ENCODE data around the gene FDXR.
A peak's percentile ranks its signal among the peaks of the same experiment; 100 is the strongest.

The FDXR gene

DNA sequence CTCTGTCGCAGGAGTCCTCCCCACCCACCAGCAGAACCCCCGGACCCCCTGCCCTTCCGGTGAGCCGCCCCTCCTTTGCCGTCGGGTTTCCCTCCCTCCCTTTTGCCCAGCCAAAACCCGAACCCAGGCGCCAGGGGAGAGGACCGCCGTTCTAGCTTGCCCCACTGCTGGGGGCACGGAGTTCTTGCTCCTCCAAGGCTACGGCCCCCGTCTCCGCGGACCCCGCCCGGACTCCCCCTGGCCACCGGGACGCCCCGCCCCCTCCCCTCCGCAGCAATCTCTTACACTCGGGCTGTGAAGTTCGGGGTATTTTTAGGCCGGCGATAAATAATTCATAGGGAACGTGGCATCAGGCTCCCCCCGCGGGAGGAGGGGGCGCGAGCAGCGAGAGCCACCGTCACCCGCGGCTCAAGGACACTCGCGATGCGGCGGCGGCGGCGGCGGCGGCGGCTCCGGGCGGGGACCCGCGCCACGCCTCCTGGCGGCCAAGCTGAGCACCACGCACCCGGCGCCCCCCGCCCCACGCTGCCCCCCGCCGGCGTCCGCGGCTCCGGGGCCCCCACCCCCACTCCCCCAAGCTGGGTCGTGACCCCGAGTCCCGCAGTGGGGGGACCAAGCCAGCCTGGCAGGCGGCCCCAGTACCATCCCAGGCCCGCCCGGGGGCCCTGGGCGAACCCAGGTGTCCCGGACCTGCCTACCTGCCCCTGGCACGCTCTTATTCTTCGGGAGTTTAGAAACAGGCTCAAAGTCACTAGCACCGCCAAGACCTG is 13.2 kb downstream of the FDXR start, which contains the start of gene GRIN2C:
Gene GRIN2C (minus strand): TSS at position 427 of the 770 bp plus-strand sequence. CDS start 4,793 bp downstream, outside the sequence.
- H3K27me3 ChIP-seq (ENCODE audit: control insufficient read depth in 5 of 5, insufficient read depth in 4 of 5, low read length in 5 of 5), result peaks cover 33 to 58% (median 49%) of the 10 kb centered on the region in 5 donors

DNA sequence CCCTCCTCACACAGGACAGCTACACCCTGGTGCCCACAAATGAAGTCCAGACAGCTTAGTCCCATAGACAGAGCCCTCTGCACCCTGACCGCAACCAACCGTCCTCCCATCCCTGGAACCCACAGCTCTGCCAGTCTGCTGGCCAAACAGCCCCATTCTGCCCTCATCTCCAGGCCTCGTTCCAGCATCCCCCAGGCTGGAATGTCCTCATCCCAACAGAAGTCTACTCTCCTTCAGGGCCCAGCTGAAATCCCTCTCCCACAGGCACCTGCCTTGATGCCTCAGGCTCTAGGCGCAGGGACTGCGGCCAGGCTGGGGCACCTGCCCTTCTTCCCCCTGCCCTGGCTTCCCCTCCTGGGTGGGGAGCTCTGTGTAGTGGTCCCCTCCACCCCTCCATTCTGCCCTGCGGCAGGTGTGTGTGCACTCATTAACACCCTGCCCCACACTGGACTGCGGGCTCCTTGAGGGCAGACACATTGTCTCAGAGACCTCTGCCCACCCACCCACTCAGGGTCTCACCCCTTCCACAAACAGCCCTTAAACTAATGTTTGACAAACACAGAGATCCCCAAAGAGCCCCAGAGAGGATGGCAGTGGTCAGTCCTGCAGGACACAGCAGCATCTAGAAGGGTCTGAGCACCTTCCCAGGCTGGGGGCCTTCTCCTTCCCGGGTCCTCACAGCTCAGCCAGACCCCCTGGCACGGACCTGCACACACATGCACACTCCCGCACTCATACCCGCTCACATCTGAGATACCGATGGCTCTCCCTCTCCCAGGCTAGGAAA is 13.9 kb downstream of the FDXR start:
- Histone ChIP-seq H3K4me3 (ENCODE audit: low read depth in 1 of 5, low read length in 5 of 5) (no peak overlapping the region), H3K27ac (ENCODE audit: low read depth, low read length) (no peak overlapping the region)

More for the DNA sequence above, 13.2 kb downstream of the FDXR start, which contains the start of gene GRIN2C:
- Histone ChIP-seq H3K36me3 (ENCODE audit: control insufficient read depth in 5 of 5, insufficient read depth in 5 of 5, low read length in 5 of 5) (no peaks in the 10 kb centered on the region), H3K4me1 (ENCODE audit: control insufficient read depth in 5 of 5, insufficient read depth in 5 of 5, low read length in 5 of 5) (peaks cover 0 to 23% (median 23%) of the 10 kb centered on the region in 5 donors), H3K27ac (ENCODE audit: low read depth, low read length) (no peak within 1 kb of the TSS), H3K9me3 (ENCODE audit: control insufficient read depth in 5 of 5, low read length in 5 of 5) (no peaks in the 10 kb centered on the region), H3K4me3 (ENCODE audit: low read depth in 1 of 5, low read length in 5 of 5) (peak within 1 kb of the TSS in 3 of 5 donors; percentile 17 to 47 (median 31)), H3K9ac (ENCODE audit: low read length in 5 of 5) (no peak within 1 kb of the TSS)

DNA sequence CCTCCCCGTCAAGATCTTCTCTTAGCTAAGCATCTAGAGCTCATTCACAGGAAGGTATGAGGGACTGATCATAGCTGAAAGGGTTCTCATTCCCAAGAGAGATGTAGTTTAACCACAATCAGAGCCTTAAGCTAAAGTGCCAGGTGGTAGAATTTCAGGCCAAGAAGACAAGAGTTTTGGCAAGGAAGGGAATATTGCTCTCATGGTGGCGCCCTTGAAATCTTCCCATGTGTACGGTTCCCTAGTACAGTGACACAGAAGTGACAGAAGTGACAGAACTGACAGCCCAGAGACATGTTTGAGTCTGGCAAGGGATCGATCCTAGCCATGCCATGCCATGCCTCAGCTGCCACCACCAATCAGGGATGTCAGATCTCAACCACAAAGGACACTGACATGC is 15.6 kb downstream of the FDXR start:
- Histone ChIP-seq H3K27ac (ENCODE audit: low read depth, low read length) (no peak overlapping the region), H3K9me3 (ENCODE audit: control insufficient read depth in 5 of 5, low read length in 5 of 5) (peaks cover 0 to 2% (median 0%) of the 10 kb centered on the region in 5 donors), H3K27me3 (ENCODE audit: control insufficient read depth in 5 of 5, insufficient read depth in 4 of 5, low read length in 5 of 5) (peaks cover 48 to 79% (median 63%) of the 10 kb centered on the region in 5 donors), H3K36me3 (ENCODE audit: control insufficient read depth in 5 of 5, insufficient read depth in 5 of 5, low read length in 5 of 5) (no peaks in the 10 kb centered on the region), H3K9ac (ENCODE audit: low read length in 5 of 5) (no peak overlapping the region), H3K4me3 (ENCODE audit: low read depth in 1 of 5, low read length in 5 of 5) (no peak overlapping the region), H3K4me1 (ENCODE audit: control insufficient read depth in 5 of 5, insufficient read depth in 5 of 5, low read length in 5 of 5) (peaks cover 0 to 25% (median 20%) of the 10 kb centered on the region in 5 donors)

More for the DNA sequence above, 13.9 kb downstream of the FDXR start:
- H3K4me1 ChIP-seq (ENCODE audit: control insufficient read depth in 5 of 5, insufficient read depth in 5 of 5, low read length in 5 of 5), result peaks cover 0 to 23% (median 22%) of the 10 kb centered on the region in 5 donors
- no peaks in the 10 kb centered on the region for H3K36me3 ChIP-seq (ENCODE audit: control insufficient read depth in 5 of 5, insufficient read depth in 5 of 5, low read length in 5 of 5)
- H3K9me3 ChIP-seq (ENCODE audit: control insufficient read depth in 5 of 5, low read length in 5 of 5), result no peaks in the 10 kb centered on the region
- H3K9ac ChIP-seq (ENCODE audit: low read length in 5 of 5), result no peak overlapping the region
- H3K27me3 ChIP-seq (ENCODE audit: control insufficient read depth in 5 of 5, insufficient read depth in 4 of 5, low read length in 5 of 5), result peaks cover 41 to 65% (median 57%) of the 10 kb centered on the region in 5 donors

- Histone ChIP-seq H3K4me3 (ENCODE audit: low read depth in 1 of 5, low read length in 5 of 5) (no peak overlapping the region), H3K27me3 (ENCODE audit: control insufficient read depth in 5 of 5, insufficient read depth in 4 of 5, low read length in 5 of 5) (peaks cover 53 to 83% (median 69%) of the 10 kb centered on the region in 5 donors), H3K9me3 (ENCODE audit: control insufficient read depth in 5 of 5, low read length in 5 of 5) (peaks cover 0 to 4% (median 0%) of the 10 kb centered on the region in 5 donors), H3K36me3 (ENCODE audit: control insufficient read depth in 5 of 5, insufficient read depth in 5 of 5, low read length in 5 of 5) (no peaks in the 10 kb centered on the region), H3K27ac (ENCODE audit: low read depth, low read length) (no peak overlapping the region), H3K9ac (ENCODE audit: low read length in 5 of 5) (no peak overlapping the region), H3K4me1 (ENCODE audit: control insufficient read depth in 5 of 5, insufficient read depth in 5 of 5, low read length in 5 of 5) (peaks cover 0 to 17% (median 12%) of the 10 kb centered on the region in 5 donors)
These were observed 16.7 kb downstream of the FDXR start for GRCh38 chr17:74856112-74856511.

- peaks cover 48 to 85% (median 69%) of the 10 kb centered on the region in 5 donors for H3K27me3 ChIP-seq (ENCODE audit: control insufficient read depth in 5 of 5, insufficient read depth in 4 of 5, low read length in 5 of 5)
- H3K36me3 ChIP-seq (ENCODE audit: control insufficient read depth in 5 of 5, insufficient read depth in 5 of 5, low read length in 5 of 5), result no peaks in the 10 kb centered on the region
- H3K27ac ChIP-seq (ENCODE audit: low read depth, low read length), result no peak overlapping the region
- peaks cover 0 to 10% (median 5%) of the 10 kb centered on the region in 5 donors for H3K4me1 ChIP-seq (ENCODE audit: control insufficient read depth in 5 of 5, insufficient read depth in 5 of 5, low read length in 5 of 5)
- H3K9ac ChIP-seq (ENCODE audit: low read length in 5 of 5), result no peak overlapping the region
- H3K4me3 ChIP-seq (ENCODE audit: low read depth in 1 of 5, low read length in 5 of 5), result no peak overlapping the region
- peaks cover 0 to 4% (median 0%) of the 10 kb centered on the region in 5 donors for H3K9me3 ChIP-seq (ENCODE audit: control insufficient read depth in 5 of 5, low read length in 5 of 5)
These were observed 17.5 kb downstream of the FDXR start for GRCh38 chr17:74855323-74855722.

GRCh38 chr17:74854792-74855191 is 18.0 kb downstream of the FDXR start:
- H3K27me3 ChIP-seq (ENCODE audit: control insufficient read depth in 5 of 5, insufficient read depth in 4 of 5, low read length in 5 of 5), result peaks cover 46 to 86% (median 67%) of the 10 kb centered on the region in 5 donors
- H3K9me3 ChIP-seq (ENCODE audit: control insufficient read depth in 5 of 5, low read length in 5 of 5), result peaks cover 0 to 4% (median 0%) of the 10 kb centered on the region in 5 donors
- H3K9ac ChIP-seq (ENCODE audit: low read length in 5 of 5), result no peak overlapping the region
- peaks cover 0 to 5% (median 0%) of the 10 kb centered on the region in 5 donors for H3K4me1 ChIP-seq (ENCODE audit: control insufficient read depth in 5 of 5, insufficient read depth in 5 of 5, low read length in 5 of 5)
- no peak overlapping the region for H3K27ac ChIP-seq (ENCODE audit: low read depth, low read length)
- H3K4me3 ChIP-seq (ENCODE audit: low read depth in 1 of 5, low read length in 5 of 5), result no peak overlapping the region
- H3K36me3 ChIP-seq (ENCODE audit: control insufficient read depth in 5 of 5, insufficient read depth in 5 of 5, low read length in 5 of 5), result no peaks in the 10 kb centered on the region

DNA sequence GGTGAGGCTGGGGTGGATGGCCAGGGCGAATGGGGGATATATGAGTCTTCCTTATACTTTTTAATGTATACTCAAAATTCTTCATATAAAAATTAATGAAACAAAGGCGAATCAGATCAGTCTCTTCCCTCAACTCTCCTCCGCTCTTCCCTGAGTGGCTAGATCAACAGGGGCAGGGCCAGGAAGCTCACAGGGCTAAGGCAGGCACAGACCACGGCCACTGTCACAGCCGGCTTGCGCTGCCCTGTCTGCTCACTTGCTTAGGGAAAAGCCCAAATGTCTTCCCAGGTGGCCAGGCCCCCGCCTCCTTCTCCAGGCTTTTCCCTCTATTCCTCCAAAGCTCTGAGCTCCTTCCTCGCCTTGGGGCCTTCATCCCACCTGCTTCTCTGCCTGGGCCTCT is 19.1 kb downstream of the FDXR start:
- H3K27ac ChIP-seq (ENCODE audit: low read depth, low read length), result no peak overlapping the region
- peaks cover 0 to 4% (median 0%) of the 10 kb centered on the region in 5 donors for H3K9me3 ChIP-seq (ENCODE audit: control insufficient read depth in 5 of 5, low read length in 5 of 5)
- no peaks in the 10 kb centered on the region for H3K36me3 ChIP-seq (ENCODE audit: control insufficient read depth in 5 of 5, insufficient read depth in 5 of 5, low read length in 5 of 5)
- H3K4me3 ChIP-seq (ENCODE audit: low read depth in 1 of 5, low read length in 5 of 5), result no peak overlapping the region
- H3K9ac ChIP-seq (ENCODE audit: low read length in 5 of 5), result no peak overlapping the region
- peaks cover 38 to 83% (median 62%) of the 10 kb centered on the region in 5 donors for H3K27me3 ChIP-seq (ENCODE audit: control insufficient read depth in 5 of 5, insufficient read depth in 4 of 5, low read length in 5 of 5)
- peaks cover 0 to 5% (median 0%) of the 10 kb centered on the region in 5 donors for H3K4me1 ChIP-seq (ENCODE audit: control insufficient read depth in 5 of 5, insufficient read depth in 5 of 5, low read length in 5 of 5)

DNA sequence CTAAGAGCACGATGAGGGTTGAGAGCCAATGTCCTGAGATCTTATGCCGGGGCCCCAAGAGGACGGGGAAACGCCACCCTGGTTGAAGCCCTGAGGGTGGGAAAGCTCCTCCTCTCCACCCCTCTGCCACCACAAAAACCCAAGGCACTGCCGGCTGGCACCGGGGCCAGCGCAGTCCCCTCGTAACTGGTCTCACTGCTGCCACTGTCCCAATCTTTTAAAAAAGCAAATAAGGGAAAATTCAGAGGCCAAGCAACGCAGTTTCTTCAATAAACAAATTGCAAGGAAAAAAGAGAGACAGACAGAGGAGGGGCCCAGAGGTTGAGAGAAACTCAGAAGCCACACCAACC is 19.8 kb downstream of the FDXR start:
- no peak overlapping the region for H3K4me3 ChIP-seq (ENCODE audit: low read depth in 1 of 5, low read length in 5 of 5)
- H3K9me3 ChIP-seq (ENCODE audit: control insufficient read depth in 5 of 5, low read length in 5 of 5), result peaks cover 0 to 4% (median 0%) of the 10 kb centered on the region in 5 donors
- peaks cover 0 to 5% (median 0%) of the 10 kb centered on the region in 5 donors for H3K4me1 ChIP-seq (ENCODE audit: control insufficient read depth in 5 of 5, insufficient read depth in 5 of 5, low read length in 5 of 5)
- no peak overlapping the region for H3K27ac ChIP-seq (ENCODE audit: low read depth, low read length)
- no peaks in the 10 kb centered on the region for H3K36me3 ChIP-seq (ENCODE audit: control insufficient read depth in 5 of 5, insufficient read depth in 5 of 5, low read length in 5 of 5)
- peaks cover 37 to 79% (median 61%) of the 10 kb centered on the region in 5 donors for H3K27me3 ChIP-seq (ENCODE audit: control insufficient read depth in 5 of 5, insufficient read depth in 4 of 5, low read length in 5 of 5)
- no peak overlapping the region for H3K9ac ChIP-seq (ENCODE audit: low read length in 5 of 5)

GRCh38 chr17:74852237-74853047 is 20.4 kb downstream of the FDXR start:
- Histone ChIP-seq H3K4me1 (ENCODE audit: control insufficient read depth in 5 of 5, insufficient read depth in 5 of 5, low read length in 5 of 5) (peaks cover 0 to 5% (median 0%) of the 10 kb centered on the region in 5 donors), H3K4me3 (ENCODE audit: low read depth in 1 of 5, low read length in 5 of 5) (no peak overlapping the region), H3K27me3 (ENCODE audit: control insufficient read depth in 5 of 5, insufficient read depth in 4 of 5, low read length in 5 of 5) (peaks cover 36 to 76% (median 61%) of the 10 kb centered on the region in 5 donors), H3K36me3 (ENCODE audit: control insufficient read depth in 5 of 5, insufficient read depth in 5 of 5, low read length in 5 of 5) (no peaks in the 10 kb centered on the region), H3K9ac (ENCODE audit: low read length in 5 of 5) (no peak overlapping the region), H3K9me3 (ENCODE audit: control insufficient read depth in 5 of 5, low read length in 5 of 5) (peaks cover 0 to 4% (median 0%) of the 10 kb centered on the region in 5 donors), H3K27ac (ENCODE audit: low read depth, low read length) (no peak overlapping the region)

Measured in subcutaneous abdominal adipose tissue (tissue), 5 donors.